ENCODE measurements around the gene CPE.

DNA sequence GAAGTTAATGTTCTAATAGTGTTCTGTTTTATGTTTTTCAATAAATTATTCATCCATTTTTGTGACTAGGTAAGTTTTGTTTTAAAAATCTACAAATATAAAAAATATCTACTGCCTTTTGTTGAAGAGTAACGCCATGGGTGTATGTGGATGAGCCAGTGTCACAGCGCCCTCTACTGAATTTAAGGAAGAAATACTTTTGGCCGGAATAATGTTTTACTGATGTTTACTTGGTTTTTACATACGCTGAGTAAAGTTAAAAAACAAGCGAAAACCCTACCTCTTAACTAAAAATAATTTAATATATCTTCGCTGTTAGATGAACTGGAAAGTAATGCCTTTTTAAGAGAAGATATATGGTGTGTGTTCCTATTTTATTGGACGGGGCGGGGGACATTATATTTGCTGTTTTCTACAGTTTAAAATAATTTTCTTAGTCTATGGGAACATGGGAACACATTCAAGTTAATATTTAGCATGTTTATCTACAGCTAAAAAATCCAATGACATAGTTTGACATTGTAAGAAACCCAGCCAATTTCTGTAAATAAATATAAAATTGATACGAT, 86.1 kb downstream of the CPE start:
- TF ChIP-seq, protein P1, sequence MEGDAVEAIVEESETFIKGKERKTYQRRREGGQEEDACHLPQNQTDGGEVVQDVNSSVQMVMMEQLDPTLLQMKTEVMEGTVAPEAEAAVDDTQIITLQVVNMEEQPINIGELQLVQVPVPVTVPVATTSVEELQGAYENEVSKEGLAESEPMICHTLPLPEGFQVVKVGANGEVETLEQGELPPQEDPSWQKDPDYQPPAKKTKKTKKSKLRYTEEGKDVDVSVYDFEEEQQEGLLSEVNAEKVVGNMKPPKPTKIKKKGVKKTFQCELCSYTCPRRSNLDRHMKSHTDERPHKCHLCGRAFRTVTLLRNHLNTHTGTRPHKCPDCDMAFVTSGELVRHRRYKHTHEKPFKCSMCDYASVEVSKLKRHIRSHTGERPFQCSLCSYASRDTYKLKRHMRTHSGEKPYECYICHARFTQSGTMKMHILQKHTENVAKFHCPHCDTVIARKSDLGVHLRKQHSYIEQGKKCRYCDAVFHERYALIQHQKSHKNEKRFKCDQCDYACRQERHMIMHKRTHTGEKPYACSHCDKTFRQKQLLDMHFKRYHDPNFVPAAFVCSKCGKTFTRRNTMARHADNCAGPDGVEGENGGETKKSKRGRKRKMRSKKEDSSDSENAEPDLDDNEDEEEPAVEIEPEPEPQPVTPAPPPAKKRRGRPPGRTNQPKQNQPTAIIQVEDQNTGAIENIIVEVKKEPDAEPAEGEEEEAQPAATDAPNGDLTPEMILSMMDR (IDR thresholded peaks at IDR 0.05) = peak; percentile 87
- TF ChIP-seq ZFX (IDR thresholded peaks at IDR 0.05; ENCODE audit: borderline replicate concordance) = no peak

Measured in 22Rv1 (cell line).